WERI-Rb-1 (cell line): Measurements from ENCODE around the gene TOX2.

ENCODE experiments used
- DNase-seq: peaks from one replicate; pipeline ENCODE4 v3.0.0-alpha.2; 2020
- H3K27ac ChIP-seq: fragments of 250-450 bp; sonication (Bioruptor Pico); 2 replicates; pipeline ENCODE4 v1.5.1; 2020; ENCODE audit warnings: mild to moderate bottlenecking, moderate library complexity
- H3K27me3 ChIP-seq: fragments of 250-450 bp; sonication (Bioruptor Pico); 2 replicates; pipeline ENCODE4 v1.5.1; 2021; ENCODE audit warnings: mild to moderate bottlenecking, low read depth, moderate library complexity; ENCODE audit not compliant: insufficient read depth, severe bottlenecking
- H3K36me3 ChIP-seq: fragments of 250-450 bp; sonication (Bioruptor Pico); 2 replicates; pipeline ENCODE4 v1.5.1; 2020; ENCODE audit warnings: mild to moderate bottlenecking, moderate library complexity
- H3K4me3 ChIP-seq: 2 replicates; pipeline ENCODE4 v1.5.1; 2011; ENCODE audit warnings: low read depth, mild to moderate bottlenecking, control low read depth, low read length
- H3K9me3 ChIP-seq: fragments of 250-450 bp; sonication (Bioruptor Pico); 2 replicates; pipeline ENCODE4 v1.5.1; 2021; ENCODE audit warnings: mild to moderate bottlenecking, moderate library complexity; ENCODE audit not compliant: severe bottlenecking
- CTCF ChIP-seq: IDR thresholded peaks from 2 replicates; pipeline ENCODE4 v1.5.1; 2011; ENCODE audit warnings: low read depth, mild to moderate bottlenecking, control low read depth, inconsistent platforms, low read length

The TOX2 gene

GRCh38 chr20:43942201-43942590 is 27.5 kb downstream of the TOX2 start:
- H3K36me3 ChIP-seq: no peaks in the 10 kb centered on the region
- no peaks in the 10 kb centered on the region for H3K9me3 ChIP-seq
- no peak overlapping the region for H3K27ac ChIP-seq
- H3K27me3 ChIP-seq: peaks cover 82% of the 10 kb centered on the region
- DNase-seq: no peak
- no peak for TF ChIP-seq CTCF
- no peak overlapping the region for H3K4me3 ChIP-seq

GRCh38 chr20:43942667-43943285 is 28.1 kb downstream of the TOX2 start:
- Histone ChIP-seq H3K9me3 (no peaks in the 10 kb centered on the region), H3K27me3 (peaks cover 87% of the 10 kb centered on the region), H3K27ac (no peak overlapping the region), H3K36me3 (no peaks in the 10 kb centered on the region), H3K4me3 (no peak overlapping the region)
- no peak for TF ChIP-seq CTCF
- no peak for DNase-seq

GRCh38 chr20:43943725-43944124 is 29.1 kb downstream of the TOX2 start:
- H3K27ac ChIP-seq: no peak overlapping the region
- H3K27me3 ChIP-seq: peaks cover 90% of the 10 kb centered on the region
- no peak for TF ChIP-seq CTCF
- H3K9me3 ChIP-seq: no peaks in the 10 kb centered on the region
- no peak overlapping the region for H3K4me3 ChIP-seq
- DNase-seq: no peak
- no peaks in the 10 kb centered on the region for H3K36me3 ChIP-seq

GRCh38 chr20:43944653-43945235 is 30.1 kb downstream of the TOX2 start:
- peaks cover 90% of the 10 kb centered on the region for H3K27me3 ChIP-seq
- no peaks in the 10 kb centered on the region for H3K36me3 ChIP-seq
- no peak for DNase-seq
- TF ChIP-seq CTCF: no peak
- no peaks in the 10 kb centered on the region for H3K9me3 ChIP-seq
- H3K4me3 ChIP-seq: no peak overlapping the region
- no peak overlapping the region for H3K27ac ChIP-seq

- Histone ChIP-seq H3K27me3 (peaks cover 90% of the 10 kb centered on the region), H3K4me3 (no peak overlapping the region), H3K36me3 (no peaks in the 10 kb centered on the region), H3K9me3 (no peaks in the 10 kb centered on the region), H3K27ac (no peak overlapping the region)
- DNase-seq: no peak
- no peak for TF ChIP-seq CTCF
Observed at GRCh38 chr20:43945391-43946205, 30.9 kb downstream of the TOX2 start.
